Endometrium (tissue), 2 donors: Measurements from ENCODE around the gene SLC38A10.

Source experiments
- FAIRE-seq: peaks from 2 replicates; lab custom pipeline; 2012; peaks lifted over from hg19 to GRCh38; lab: Jason Lieb, UNC
- donor health status: control.
- donor health status: control.

The SLC38A10 gene

DNA sequence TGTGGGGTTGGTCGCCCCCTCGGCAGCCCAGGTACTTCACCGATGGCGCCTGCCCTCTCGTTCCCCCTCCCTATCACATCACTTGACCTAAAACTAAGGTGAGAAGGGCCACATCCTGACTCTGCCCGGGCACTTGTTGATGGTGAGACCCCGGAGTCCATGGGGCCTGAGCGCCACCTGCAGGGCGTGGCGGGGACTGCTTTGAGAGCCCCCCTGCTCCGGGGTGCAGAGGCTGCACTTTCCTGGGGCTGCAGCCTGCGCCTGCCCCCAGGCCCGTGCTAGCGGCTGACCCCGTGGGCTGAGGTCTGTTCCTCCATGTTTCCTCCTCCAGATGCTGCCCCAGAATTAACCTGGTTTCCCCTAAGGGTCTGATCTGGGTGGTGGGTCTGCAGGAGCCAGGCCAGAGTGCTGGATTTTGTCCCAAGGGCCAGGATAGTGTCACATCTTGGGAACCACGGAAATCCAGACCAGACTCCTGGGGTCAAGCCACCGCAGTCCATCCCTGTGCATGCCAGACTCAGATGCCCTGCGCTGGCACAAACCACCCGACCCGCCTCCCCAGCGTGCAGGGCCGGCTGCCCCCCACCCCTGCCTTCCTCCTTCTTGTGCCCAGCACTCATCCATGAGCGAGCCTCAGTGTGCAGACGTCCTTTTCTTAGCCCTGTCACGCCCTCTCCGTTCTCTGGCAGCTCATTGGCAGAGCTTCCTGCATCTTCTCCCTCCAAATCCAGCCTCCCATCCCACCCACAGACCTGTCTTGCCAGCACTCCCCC, 53.3 kb downstream of the SLC38A10 start:
- no peak for FAIRE-seq

DNA sequence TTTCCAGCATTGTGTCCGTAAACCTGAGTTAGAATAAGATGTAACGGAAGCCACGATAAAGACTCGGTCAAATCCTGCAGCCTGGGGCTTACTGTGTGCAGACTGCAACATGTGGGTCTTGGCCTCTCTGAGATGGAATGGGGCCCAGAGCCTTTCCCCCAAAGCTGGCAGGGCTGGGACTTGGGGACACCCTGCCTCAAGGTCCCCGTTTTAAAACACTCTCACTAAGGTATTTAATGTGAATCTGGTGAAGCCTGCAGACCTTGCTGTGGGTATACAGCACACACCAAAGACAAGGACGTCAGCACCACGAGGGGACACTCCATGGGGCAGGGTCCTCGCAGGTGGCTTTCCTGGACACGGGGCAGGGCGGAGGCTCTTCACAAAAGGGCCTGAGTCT, 53.9 kb downstream of the SLC38A10 start:
- no peak for FAIRE-seq

DNA sequence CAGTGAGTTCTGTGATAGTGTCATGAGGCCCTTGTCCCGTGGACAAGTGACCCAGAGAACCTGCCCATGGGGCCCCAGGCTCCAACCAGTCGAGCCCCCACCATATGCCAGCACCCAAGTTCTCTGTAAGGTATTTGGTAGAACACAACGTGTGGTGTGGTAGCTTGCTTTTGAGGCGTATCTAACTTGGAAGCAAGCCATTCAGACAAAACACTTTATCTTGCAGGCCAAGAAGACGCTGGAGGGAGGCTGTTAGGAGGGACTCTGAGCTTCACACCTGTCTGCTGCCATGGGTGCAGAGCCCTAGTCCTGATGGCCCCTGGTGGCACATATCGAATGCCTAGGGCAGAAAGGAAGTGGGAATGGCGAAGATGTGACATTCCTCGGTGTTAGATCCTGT, 54.3 kb downstream of the SLC38A10 start:
- no peak for FAIRE-seq

DNA sequence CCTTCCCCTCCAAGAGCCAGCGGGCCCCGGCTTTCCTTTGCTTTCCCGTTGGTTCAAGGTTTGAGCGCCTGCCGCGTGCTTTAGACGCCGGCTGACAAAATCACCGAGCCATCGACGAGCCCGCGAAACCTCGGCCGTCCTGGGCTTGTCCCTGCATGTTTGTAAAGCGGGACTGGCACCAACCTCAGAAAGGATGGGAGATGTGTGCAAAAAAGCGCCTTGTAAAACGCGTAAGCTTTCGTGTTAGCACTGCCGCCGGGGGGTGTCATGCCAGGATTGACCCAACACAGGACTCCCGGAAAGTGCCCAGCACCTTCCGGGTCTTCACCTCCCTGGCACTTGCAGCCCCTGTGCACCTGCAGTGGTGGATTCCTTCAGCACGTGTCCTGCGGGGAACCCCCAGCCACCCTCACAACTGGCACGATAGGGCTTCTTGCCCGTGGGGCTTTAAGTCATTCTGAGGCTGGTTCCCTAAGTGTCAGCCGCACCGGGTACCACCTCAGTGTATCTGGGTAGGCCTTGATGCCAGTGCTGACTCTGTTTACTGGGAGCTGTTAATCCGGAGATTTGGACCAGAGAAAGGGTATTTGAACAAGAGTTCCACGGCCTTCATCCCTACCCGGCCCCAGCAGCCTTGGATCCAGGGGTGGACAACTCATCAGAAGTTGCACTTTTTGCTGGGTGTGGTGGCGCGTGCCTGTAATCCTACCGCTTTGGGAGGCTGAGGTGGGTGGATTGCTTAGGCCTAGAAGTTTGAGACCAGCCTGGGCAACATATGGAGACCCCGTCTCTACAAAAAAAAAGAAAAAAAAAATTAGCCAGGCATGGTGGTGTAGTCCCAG, 55.2 kb downstream of the SLC38A10 start:
- no peak for FAIRE-seq

DNA sequence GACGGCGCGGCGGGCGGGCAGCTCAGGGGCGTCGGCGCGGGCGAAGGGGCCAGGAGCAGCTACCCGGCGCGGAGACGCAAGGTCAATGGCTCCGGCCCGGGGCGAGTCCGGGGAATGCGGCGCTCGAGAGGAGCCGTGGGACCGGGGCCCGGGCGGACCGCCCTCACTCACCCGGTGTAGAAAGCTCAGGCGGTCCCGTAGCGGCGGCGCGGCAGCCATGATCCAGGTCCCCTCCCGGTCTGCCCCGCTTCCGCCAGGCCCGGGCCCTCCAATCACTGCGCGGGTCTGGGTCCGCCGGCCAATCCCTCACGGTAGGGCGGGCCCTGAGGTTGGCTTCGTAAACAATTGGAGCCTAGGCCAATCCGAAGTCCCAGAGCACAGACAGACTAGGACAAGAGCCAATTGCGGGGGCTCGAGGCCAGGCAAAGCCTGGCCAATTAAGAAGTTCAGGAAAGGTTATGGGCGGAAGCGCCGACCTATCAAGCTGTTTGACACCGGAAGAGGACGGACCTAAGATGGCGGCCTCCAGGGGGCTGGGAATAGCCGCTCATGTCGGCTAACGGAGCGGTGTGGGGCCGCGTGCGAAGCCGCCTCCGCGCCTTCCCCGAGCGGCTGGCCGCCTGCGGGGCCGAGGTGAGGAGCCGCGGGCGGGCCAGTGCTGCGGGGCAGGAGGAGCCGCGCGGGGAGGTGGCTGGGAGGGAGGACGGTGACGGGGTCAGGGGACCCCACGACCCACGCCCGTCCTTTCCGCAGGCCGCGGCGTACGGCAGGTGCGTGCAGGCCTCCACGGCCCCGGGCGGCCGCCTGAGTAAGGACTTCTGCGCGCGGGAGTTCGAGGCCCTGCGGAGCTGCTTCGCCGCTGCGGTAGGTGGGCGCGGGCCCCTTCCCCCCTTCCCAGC, 56.0 kb downstream of the SLC38A10 start, which contains the start of the genes NDUFAF8 and TEPSIN:
Gene NDUFAF8 (plus strand): TSS at position 504 of the 899 bp plus-strand sequence. CDS start 46 bp downstream, at position 550.
Gene TEPSIN (minus strand): TSS at position 241 of the 899 bp plus-strand sequence. CDS start 22 bp downstream, at position 219.
- peak; percentile 100 for FAIRE-seq

DNA sequence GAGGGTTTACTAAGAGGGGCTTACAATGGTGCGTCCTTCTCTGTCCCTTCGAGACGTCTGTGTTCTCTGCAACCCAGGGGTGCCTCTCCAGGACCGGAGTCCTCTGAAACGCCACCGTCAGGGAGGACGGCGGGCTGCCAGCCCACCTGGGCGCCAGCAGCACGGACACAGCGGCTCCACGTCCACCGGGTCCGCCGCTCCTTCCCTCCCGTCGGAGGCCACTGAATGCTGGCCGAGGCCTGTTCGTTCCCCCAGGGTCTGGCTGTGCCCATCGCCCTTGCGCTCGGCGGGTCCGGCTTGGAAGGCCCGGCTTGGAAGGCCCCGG, 56.7 kb downstream of the SLC38A10 start:
- FAIRE-seq = no peak

DNA sequence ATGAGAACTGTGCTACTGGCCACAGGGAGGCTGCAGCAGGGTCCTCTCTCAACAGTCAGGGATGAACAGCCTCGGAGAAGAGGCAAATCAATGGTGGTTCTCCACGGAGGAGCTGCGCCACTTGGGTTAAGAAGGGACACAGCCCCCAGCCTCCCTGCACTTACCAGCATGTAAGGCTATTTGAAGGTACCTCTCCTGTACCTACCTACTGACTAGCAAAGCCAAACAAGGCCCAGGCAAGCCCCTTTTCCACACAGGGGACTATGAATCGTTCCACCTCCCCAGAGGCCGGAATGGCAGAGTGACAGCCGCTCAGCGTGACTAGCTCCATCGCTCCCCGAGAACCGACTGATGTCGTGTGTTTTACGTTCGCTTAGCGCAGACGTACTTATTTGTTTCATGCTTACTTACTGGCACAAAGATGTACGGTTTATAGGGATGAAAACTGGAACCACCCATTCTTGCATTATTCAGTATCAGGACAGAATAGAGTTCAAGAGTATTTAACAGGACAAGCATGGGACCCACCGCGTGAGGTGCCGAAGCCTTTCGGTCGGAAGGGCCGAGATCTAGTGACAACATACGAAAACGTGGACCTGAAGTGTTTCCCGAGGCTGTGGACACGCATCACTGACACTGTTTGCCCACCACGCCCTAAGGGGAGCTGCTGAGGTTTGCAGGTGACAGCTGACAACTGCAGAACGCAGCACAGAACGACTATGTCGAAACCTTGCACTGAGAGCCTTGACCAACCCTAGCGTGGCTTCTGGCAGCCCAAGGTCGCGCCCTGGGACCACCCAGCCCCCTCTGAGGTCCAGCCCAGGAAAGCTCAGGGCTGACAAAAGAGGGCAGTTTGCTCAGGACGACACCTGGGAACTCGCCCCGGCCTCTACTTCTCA, 57.3 kb downstream of the SLC38A10 start:
- no peak for FAIRE-seq

DNA sequence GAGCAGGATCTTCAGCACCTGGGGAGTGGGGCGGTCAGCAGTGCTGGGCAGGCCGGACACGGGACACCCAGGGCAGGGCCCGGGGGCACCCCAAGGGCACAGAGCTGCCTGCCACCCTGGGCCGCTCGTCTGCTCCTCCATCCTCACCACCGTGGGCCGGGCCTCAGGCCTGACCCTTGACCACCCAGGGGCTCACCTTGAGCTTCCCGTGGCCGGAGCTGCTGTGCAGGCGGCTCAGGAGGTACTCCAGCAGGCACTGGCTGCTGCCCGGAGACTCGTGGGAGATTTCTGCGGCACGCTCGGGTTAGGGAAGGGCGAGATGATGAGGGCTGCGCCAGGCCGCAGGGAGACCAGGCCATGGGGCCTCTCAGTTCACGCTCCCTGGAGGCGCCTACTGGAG, 58.3 kb downstream of the SLC38A10 start:
- no peak for FAIRE-seq

DNA sequence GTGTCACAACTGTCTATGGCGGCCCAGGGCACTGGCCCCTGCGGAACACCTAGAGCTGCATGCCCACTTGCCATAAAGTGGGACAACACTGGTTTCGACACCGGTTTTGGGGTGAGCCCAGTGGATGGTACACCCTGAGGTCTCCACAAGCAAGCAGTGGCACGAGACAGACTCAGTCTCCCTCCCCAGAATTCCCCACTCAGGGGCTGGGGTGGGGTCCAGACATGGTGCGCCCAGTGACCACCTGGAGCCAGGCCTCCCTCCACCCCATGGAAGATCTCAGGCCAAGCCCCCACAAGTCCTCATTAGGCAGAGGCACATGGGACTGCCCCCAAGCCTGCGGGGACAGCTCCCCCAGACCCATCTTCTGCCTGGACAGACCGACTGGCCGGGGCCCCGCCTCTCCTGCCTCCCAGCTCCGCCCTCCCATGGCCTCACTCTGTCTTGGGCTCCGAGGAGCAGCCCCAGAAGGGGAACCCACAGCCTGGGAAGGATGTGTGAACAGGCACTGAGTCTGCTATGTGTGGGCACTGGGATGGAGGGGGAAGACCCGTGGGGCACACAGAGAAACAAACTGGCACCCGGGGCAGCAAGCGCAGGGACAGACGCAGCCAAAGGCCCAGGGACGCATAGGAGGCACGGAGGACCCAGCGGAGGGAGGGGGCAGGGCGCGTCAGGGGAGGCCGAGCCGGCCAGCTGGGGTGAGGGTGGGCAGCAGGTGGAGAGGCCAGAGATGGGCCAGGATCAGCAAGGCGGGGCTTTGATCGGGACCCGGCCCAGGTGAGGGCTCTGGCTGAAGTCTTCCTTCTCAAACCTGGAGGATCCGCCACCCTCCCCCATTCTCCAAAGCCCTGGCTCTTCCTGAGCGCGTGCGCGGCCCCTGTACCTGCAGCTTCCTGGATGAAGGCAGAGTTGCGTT, 59.0 kb downstream of the SLC38A10 start:
- FAIRE-seq = no peak

DNA sequence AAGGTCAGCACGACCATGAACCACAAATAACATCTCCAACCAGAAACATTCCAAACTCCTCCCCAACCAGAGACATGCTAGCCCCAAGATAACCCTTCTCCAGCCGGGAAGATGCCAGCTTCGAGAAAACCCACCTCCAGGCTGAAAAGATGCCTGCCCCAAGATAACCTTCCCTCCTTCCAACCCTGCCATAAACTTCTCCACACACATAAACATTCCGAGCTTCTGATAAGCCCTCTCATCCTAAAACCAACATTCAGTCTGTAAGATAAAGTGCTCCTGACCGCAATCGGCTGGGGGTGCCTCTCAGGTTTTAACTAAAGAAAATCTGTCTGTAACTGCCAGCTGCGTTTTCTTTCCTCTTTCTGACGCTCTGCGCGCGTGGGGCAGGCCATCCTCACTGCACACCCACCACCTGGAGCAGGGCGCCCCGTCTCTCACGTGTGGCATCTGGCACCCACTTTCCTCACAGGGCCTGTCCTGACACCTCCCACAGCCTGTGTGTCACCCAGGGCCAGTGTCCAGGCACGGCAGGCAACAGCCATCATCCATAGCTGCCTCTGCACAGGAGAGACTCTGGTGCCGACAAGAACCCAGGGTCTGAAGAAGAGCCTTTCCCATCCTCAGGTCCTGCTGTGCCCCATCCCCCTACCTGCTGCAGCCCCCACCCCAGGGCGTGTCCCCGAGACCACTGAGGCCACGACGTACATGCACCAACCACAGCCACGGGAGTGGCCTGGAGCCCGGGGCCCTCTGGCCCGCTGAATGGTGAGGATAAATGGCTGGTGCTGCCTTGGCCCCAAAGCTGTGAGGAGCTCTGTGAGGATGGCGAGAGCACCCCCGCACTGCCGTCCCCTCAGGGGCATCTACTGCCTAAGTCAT, 59.9 kb downstream of the SLC38A10 start:
- no peak for FAIRE-seq

DNA sequence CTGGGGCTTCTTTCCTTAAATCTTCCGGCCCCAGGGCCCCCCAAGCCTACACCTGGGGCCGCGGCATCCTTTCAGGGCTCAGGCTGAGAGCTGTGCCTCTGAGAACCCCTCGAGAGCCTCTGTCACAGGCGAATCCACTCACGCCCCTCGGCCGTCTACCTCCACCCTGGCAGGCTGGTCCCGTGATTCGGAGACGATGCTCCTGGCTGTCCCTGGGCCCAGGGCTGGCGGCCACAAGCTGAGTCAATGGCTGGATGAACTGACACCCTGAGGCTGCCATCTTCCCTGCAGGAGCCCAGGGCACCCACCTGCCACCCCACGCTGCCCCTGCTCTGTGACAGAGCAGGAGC, 60.6 kb downstream of the SLC38A10 start:
- no peak for FAIRE-seq

DNA sequence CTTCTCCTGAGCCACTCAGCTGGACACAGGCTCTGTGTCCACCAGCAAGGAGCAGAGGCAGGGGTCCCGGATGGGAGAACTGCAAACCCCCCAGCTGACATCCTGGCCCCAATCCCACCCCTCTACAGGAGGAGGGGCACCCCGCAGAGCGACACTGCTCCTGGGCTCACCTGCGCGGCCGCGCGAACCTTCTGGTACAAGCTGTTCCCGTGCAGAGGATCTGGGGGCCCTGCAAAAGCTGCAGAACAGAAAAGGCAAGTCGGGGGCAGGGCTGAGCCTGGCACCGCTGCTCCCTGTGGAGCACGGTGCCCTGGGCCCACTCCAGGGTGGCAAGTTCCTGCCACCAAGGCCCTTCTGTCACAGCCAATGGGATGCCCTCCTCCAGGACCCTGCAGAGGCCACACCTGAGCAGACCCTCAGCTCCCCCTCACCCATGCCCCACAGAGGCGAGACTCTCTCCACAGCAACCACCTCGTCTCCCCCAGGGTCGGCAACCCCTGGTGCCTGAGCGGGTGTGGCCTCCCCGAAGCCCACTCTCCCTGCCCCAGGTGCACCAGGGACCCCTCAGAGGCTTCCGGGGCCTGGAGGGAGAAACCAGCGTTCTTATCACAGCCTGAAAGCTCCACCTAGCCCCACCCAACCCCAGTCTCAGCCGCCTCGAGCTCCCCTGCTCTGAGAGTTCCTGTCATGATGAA, 61.1 kb downstream of the SLC38A10 start:
- FAIRE-seq = no peak

DNA sequence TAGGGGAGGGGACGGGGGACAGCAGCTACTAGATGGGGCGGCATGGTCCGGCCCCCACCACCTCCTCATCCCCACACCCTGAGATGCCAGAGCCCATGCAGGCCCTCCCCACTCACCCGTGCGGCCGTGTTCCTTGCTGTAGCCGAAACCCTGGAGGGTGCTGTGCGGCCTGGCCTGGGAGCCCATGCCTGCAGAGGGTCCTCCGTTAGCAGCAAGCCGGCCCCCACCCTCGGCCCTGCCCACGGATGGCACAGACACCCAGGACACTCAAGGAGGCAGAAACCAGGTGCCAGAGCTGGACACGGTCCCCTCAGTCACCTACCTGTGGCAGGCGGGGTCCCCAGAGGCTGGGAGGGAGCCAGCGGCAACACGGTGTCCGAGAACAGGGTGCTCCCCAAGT, 61.8 kb downstream of the SLC38A10 start:
- no peak for FAIRE-seq

DNA sequence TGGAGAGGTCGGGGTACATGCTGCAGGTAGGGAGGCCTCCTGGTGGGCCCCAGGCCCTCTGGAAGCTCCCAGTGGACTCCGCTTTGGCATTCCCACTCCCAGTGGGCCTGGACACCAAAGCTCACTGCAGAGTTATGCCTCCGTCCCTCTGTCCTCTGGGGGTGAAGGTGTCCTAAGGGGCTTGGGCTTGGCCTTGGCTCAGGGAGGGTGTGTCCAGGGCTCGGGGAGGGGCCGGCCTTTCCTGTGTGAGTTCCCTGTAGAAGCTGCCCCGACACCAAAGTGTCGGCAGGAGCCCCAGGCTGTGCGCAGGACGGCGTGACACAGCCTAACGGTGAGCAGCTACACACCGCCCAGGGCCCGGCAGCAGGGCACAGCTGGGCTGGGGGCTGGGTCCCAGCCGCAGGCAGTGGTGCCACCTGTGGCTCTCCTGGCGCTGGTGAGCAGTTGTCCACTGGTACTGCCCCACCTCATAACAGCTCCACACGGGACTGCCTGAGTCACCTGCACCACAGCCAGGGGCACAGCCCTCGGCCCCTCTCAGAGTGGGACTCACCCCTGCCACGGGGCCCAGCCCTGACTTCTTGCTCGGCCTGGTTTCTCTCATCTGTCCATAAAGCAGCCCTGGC, 62.4 kb downstream of the SLC38A10 start:
- FAIRE-seq = no peak

DNA sequence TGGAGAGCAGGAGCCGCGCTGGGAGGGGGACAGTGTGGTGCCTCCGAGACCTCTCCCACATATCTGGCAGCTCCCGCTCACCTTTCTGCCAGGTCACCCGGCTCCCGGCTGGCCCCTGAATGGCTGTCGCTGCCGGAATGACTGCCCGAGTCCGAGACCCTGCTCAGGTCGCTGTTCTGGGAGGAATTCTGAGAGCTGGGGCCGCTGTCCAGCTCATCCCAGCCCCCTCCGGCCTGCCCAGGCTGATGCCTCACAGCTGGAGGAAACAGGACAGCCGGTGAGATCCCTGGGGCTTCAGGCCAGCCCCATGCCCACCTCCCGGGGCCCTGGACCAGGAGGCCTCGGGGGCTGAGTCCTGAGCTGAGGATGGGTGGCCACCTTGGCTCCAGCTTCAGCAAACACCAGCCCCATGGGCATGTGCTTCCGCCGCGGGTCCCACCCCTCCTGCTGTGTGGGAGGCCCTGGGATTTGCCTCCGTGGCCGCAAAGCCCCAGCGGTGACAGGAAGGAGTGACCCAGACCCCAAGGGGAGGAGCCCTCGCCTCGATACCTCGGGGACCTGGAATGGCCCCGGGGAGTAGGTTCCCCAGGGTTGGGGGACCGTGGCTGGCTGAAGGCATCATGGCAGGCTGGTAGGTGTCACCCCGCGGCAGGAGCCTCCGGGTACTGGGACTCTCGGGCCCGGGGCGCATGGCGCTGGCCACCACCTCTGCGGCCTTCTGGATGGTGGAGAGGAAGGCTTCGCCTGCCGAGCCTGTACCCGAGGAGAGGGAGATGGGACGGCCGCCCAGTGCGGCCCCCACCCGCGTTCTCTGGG, 63.1 kb downstream of the SLC38A10 start:
- no peak for FAIRE-seq

DNA sequence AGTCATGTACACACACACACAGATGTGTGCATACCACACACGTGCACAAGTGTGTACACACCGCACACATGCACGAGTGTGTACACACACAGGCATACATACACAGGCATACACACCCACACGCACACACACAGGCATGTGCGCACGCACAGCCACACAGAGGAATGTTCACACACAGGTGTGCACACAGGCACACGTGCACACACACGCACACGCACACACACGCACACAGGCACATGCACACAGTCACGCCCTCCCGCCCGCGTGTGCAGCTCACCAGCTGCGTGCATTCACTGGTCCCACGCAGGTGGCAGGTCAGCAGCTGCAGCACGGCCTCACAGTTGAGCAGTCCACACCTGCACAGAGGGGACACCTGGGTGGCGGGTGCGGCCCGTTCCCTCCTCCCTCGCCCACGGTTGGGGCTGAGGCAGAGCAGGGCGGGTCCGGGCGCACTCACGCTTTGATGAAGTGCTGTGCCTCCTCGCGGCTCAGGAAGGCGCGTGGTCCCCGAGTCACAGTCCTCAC, 63.9 kb downstream of the SLC38A10 start:
- FAIRE-seq = no peak
